ENCODE data around the gene PELI1. TPM values are rescaled to one million over a fixed set of nuclear protein-coding genes. Genes with fewer than 3 reads are reported as not detected.

PELI1 gene
- total and polyA plus RNA-seq, 4 donors, result 21.9 to 45.4 (median 39.0) TPM

GRCh38 chr2:64128406-64128805, 15.8 kb downstream of the PELI1 start:
- Histone ChIP-seq H3K4me3 (ENCODE audit: low read depth, low read length) (no peak overlapping the region), H3K4me1 (ENCODE audit: control insufficient read depth, insufficient read depth, low read length) (peaks cover 3% of the 10 kb centered on the region), H3K36me3 (ENCODE audit: control insufficient read depth, insufficient read depth, low read length) (no peaks in the 10 kb centered on the region), H3K9me3 (ENCODE audit: control insufficient read depth, insufficient read depth, low read length) (no peaks in the 10 kb centered on the region), H3K27ac (ENCODE audit: low read depth, low read length) (no peak overlapping the region), H3K27me3 (ENCODE audit: control insufficient read depth, insufficient read depth, low read length) (no peaks in the 10 kb centered on the region)
- no CpG with 5 or more reads among the region's 1 CpG for WGBS (ENCODE audit: insufficient coverage)
- DNase-seq (ENCODE audit: low read depth in 4 of 6, low spot score in 6 of 6), result no peak

GRCh38 chr2:64127119-64127518, 17.1 kb downstream of the PELI1 start:
- WGBS (ENCODE audit: insufficient coverage), result 100% methylated on average over 1 of the region's 2 CpGs
- H3K4me1 ChIP-seq (ENCODE audit: control insufficient read depth, insufficient read depth, low read length), result peaks cover 3% of the 10 kb centered on the region

GRCh38 chr2:64126601-64127000, 17.6 kb downstream of the PELI1 start:
- WGBS (ENCODE audit: insufficient coverage), result 93% methylated on average over 2 of the region's 3 CpGs
- H3K4me3 ChIP-seq (ENCODE audit: low read depth, low read length), result no peak overlapping the region

More at GRCh38 chr2:64127119-64127518, 17.1 kb downstream of the PELI1 start:
- DNase-seq (ENCODE audit: low read depth in 4 of 6, low spot score in 6 of 6), result no peak
- Histone ChIP-seq H3K4me3 (ENCODE audit: low read depth, low read length) (no peak overlapping the region), H3K27ac (ENCODE audit: low read depth, low read length) (no peak overlapping the region), H3K9me3 (ENCODE audit: control insufficient read depth, insufficient read depth, low read length) (no peaks in the 10 kb centered on the region), H3K27me3 (ENCODE audit: control insufficient read depth, insufficient read depth, low read length) (no peaks in the 10 kb centered on the region), H3K36me3 (ENCODE audit: control insufficient read depth, insufficient read depth, low read length) (no peaks in the 10 kb centered on the region)

GRCh38 chr2:64124571-64124970, 19.6 kb downstream of the PELI1 start:
- Histone ChIP-seq H3K36me3 (ENCODE audit: control insufficient read depth, insufficient read depth, low read length) (no peaks in the 10 kb centered on the region), H3K9me3 (ENCODE audit: control insufficient read depth, insufficient read depth, low read length) (no peaks in the 10 kb centered on the region), H3K27me3 (ENCODE audit: control insufficient read depth, insufficient read depth, low read length) (no peaks in the 10 kb centered on the region), H3K27ac (ENCODE audit: low read depth, low read length) (no peak overlapping the region), H3K4me3 (ENCODE audit: low read depth, low read length) (no peak overlapping the region), H3K4me1 (ENCODE audit: control insufficient read depth, insufficient read depth, low read length) (no peaks in the 10 kb centered on the region)
- no peak for DNase-seq (ENCODE audit: low read depth in 4 of 6, low spot score in 6 of 6)

More at GRCh38 chr2:64126601-64127000, 17.6 kb downstream of the PELI1 start:
- Histone ChIP-seq H3K9me3 (ENCODE audit: control insufficient read depth, insufficient read depth, low read length) (no peaks in the 10 kb centered on the region), H3K27me3 (ENCODE audit: control insufficient read depth, insufficient read depth, low read length) (no peaks in the 10 kb centered on the region), H3K4me1 (ENCODE audit: control insufficient read depth, insufficient read depth, low read length) (peaks cover 2% of the 10 kb centered on the region), H3K27ac (ENCODE audit: low read depth, low read length) (no peak overlapping the region), H3K36me3 (ENCODE audit: control insufficient read depth, insufficient read depth, low read length) (no peaks in the 10 kb centered on the region)
- DNase-seq (ENCODE audit: low read depth in 4 of 6, low spot score in 6 of 6), result no peak

- no peak for DNase-seq (ENCODE audit: low read depth in 4 of 6, low spot score in 6 of 6)
- Histone ChIP-seq H3K27me3 (ENCODE audit: control insufficient read depth, insufficient read depth, low read length) (no peaks in the 10 kb centered on the region), H3K36me3 (ENCODE audit: control insufficient read depth, insufficient read depth, low read length) (no peaks in the 10 kb centered on the region), H3K4me3 (ENCODE audit: low read depth, low read length) (no peak overlapping the region), H3K4me1 (ENCODE audit: control insufficient read depth, insufficient read depth, low read length) (no peaks in the 10 kb centered on the region), H3K9me3 (ENCODE audit: control insufficient read depth, insufficient read depth, low read length) (no peaks in the 10 kb centered on the region), H3K27ac (ENCODE audit: low read depth, low read length) (no peak overlapping the region)
- WGBS (ENCODE audit: insufficient coverage), result 80% methylated on average over 1 of the region's 3 CpGs
These were observed 20.1 kb downstream of the PELI1 start for GRCh38 chr2:64124168-64124567.

GRCh38 chr2:64123740-64124139, 20.5 kb downstream of the PELI1 start:
- Histone ChIP-seq H3K4me1 (ENCODE audit: control insufficient read depth, insufficient read depth, low read length) (no peaks in the 10 kb centered on the region), H3K27ac (ENCODE audit: low read depth, low read length) (no peak overlapping the region), H3K4me3 (ENCODE audit: low read depth, low read length) (no peak overlapping the region), H3K27me3 (ENCODE audit: control insufficient read depth, insufficient read depth, low read length) (no peaks in the 10 kb centered on the region), H3K9me3 (ENCODE audit: control insufficient read depth, insufficient read depth, low read length) (no peaks in the 10 kb centered on the region), H3K36me3 (ENCODE audit: control insufficient read depth, insufficient read depth, low read length) (no peaks in the 10 kb centered on the region)
- no peak for DNase-seq (ENCODE audit: low read depth in 4 of 6, low spot score in 6 of 6)
- WGBS (ENCODE audit: insufficient coverage), result no CpG with 5 or more reads among the region's 1 CpG

- no peaks in the 10 kb centered on the region for H3K27me3 ChIP-seq (ENCODE audit: control insufficient read depth, insufficient read depth, low read length)
- no peak for DNase-seq (ENCODE audit: low read depth in 4 of 6, low spot score in 6 of 6)
- no peak overlapping the region for H3K27ac ChIP-seq (ENCODE audit: low read depth, low read length)
- H3K36me3 ChIP-seq (ENCODE audit: control insufficient read depth, insufficient read depth, low read length), result no peaks in the 10 kb centered on the region
- H3K4me3 ChIP-seq (ENCODE audit: low read depth, low read length), result no peak overlapping the region
- WGBS (ENCODE audit: insufficient coverage), result 45% methylated on average over 3 of the region's 7 CpGs
- no peaks in the 10 kb centered on the region for H3K4me1 ChIP-seq (ENCODE audit: control insufficient read depth, insufficient read depth, low read length)
- no peaks in the 10 kb centered on the region for H3K9me3 ChIP-seq (ENCODE audit: control insufficient read depth, insufficient read depth, low read length)
These were observed 21.9 kb downstream of the PELI1 start for GRCh38 chr2:64122358-64122757.

GRCh38 chr2:64120928-64121327, 23.3 kb downstream of the PELI1 start:
- H3K27me3 ChIP-seq (ENCODE audit: control insufficient read depth, insufficient read depth, low read length), result no peaks in the 10 kb centered on the region
- DNase-seq (ENCODE audit: low read depth in 4 of 6, low spot score in 6 of 6), result peak in 1 of 6 donors; percentile 32
- WGBS (ENCODE audit: insufficient coverage), result 79% methylated on average over 3 of the region's 6 CpGs
- H3K36me3 ChIP-seq (ENCODE audit: control insufficient read depth, insufficient read depth, low read length), result no peaks in the 10 kb centered on the region
- H3K4me3 ChIP-seq (ENCODE audit: low read depth, low read length), result no peak overlapping the region
- no peak overlapping the region for H3K27ac ChIP-seq (ENCODE audit: low read depth, low read length)
- no peaks in the 10 kb centered on the region for H3K9me3 ChIP-seq (ENCODE audit: control insufficient read depth, insufficient read depth, low read length)
- no peaks in the 10 kb centered on the region for H3K4me1 ChIP-seq (ENCODE audit: control insufficient read depth, insufficient read depth, low read length)

- H3K4me3 ChIP-seq (ENCODE audit: low read depth, low read length), result no peak overlapping the region
- WGBS (ENCODE audit: insufficient coverage), result no CpG with 5 or more reads among the region's 2 CpGs
- no peaks in the 10 kb centered on the region for H3K27me3 ChIP-seq (ENCODE audit: control insufficient read depth, insufficient read depth, low read length)
- no peak for DNase-seq (ENCODE audit: low read depth in 4 of 6, low spot score in 6 of 6)
- no peaks in the 10 kb centered on the region for H3K4me1 ChIP-seq (ENCODE audit: control insufficient read depth, insufficient read depth, low read length)
- H3K27ac ChIP-seq (ENCODE audit: low read depth, low read length), result no peak overlapping the region
- H3K36me3 ChIP-seq (ENCODE audit: control insufficient read depth, insufficient read depth, low read length), result no peaks in the 10 kb centered on the region
- no peaks in the 10 kb centered on the region for H3K9me3 ChIP-seq (ENCODE audit: control insufficient read depth, insufficient read depth, low read length)
These were observed 24.2 kb downstream of the PELI1 start for GRCh38 chr2:64120008-64120407.

GRCh38 chr2:64119369-64119768, 24.9 kb downstream of the PELI1 start:
- Histone ChIP-seq H3K36me3 (ENCODE audit: control insufficient read depth, insufficient read depth, low read length) (no peaks in the 10 kb centered on the region), H3K27ac (ENCODE audit: low read depth, low read length) (no peak overlapping the region), H3K9me3 (ENCODE audit: control insufficient read depth, insufficient read depth, low read length) (no peaks in the 10 kb centered on the region), H3K27me3 (ENCODE audit: control insufficient read depth, insufficient read depth, low read length) (no peaks in the 10 kb centered on the region), H3K4me1 (ENCODE audit: control insufficient read depth, insufficient read depth, low read length) (no peaks in the 10 kb centered on the region), H3K4me3 (ENCODE audit: low read depth, low read length) (no peak overlapping the region)
- DNase-seq (ENCODE audit: low read depth in 4 of 6, low spot score in 6 of 6), result no peak
- WGBS (ENCODE audit: insufficient coverage), result 63% methylated on average over 1 of the region's 4 CpGs

All from spinal cord (tissue), 10 donors.